NT2/D1 (cell line): ENCODE measurements around the gene EEFSEC.

Experiments
- SUZ12 ChIP-seq: IDR thresholded peaks from 2 replicates; pipeline ENCODE4 v1.6.1; 2011; ENCODE audit not compliant: insufficient read length, insufficient read depth; ENCODE audit errors: extremely low read depth
- YY1 ChIP-seq: IDR thresholded peaks from 2 replicates; pipeline ENCODE4 v1.6.1; 2011; ENCODE audit not compliant: insufficient read length, insufficient read depth
- ZNF274 ChIP-seq: IDR thresholded peaks from 2 replicates; pipeline ENCODE4 v1.6.1; 2011; ENCODE audit warnings: mild to moderate bottlenecking, low read depth, low read length

- no peak for TF ChIP-seq YY1
- TF ChIP-seq SUZ12: no peak
- no peak for TF ChIP-seq ZNF274
These were observed 294.3 kb downstream of the EEFSEC start for GRCh38 chr3:128447561-128448013.
